Transverse colon (tissue), 3 donors: ENCODE measurements around the gene WDR72.

Source experiments
- CTCF ChIP-seq, 5 experiments: fragments of 200-600 bp in 3 of 5; fragments of 450-650 bp in 2 of 5; sonication (generic) in 3 of 5; IDR thresholded peaks; 1 replicate in 2 of 5; 2 replicates in 3 of 5; pipeline ENCODE4 v1.5.1; 2016 to 2017; ENCODE audit warnings: antibody characterized with exemption in 5 of 5, inconsistent platforms in 3 of 5, mild to moderate bottlenecking in 2 of 5, moderate library complexity in 1 of 5
- POLR2A ChIP-seq: fragments of 450-650 bp; IDR thresholded peaks from one replicate; pipeline ENCODE4 v1.6.1; 2016; ENCODE audit warnings: antibody characterized with exemption, mild to moderate bottlenecking, moderate library complexity

- no peak for TF ChIP-seq CTCF (IDR thresholded peaks at IDR 0.05)
- no peak for TF ChIP-seq POLR2A
Observed at GRCh38 chr15:53477981-53478766, 281.3 kb downstream of the WDR72 start.
